HL-60 (cell line): Measurements from ENCODE around the gene OR1E2.

Source experiments
- CTCF ChIP-seq: IDR thresholded peaks from one replicate; pipeline ENCODE4 v1.5.1; 2011; ENCODE audit warnings: low read length, control low read depth, inconsistent platforms; ENCODE audit not compliant: insufficient read depth
- GABPA ChIP-seq: IDR thresholded peaks from 2 replicates; pipeline ENCODE4 v1.6.1; 2012; ENCODE audit warnings: low read depth
- POLR2AphosphoS5 ChIP-seq: IDR thresholded peaks from 2 replicates; pipeline ENCODE4 v1.6.1; 2012; ENCODE audit warnings: low read depth
- REST ChIP-seq: IDR thresholded peaks from 2 replicates; pipeline ENCODE4 v1.6.1; 2012; ENCODE audit warnings: low read depth; ENCODE audit not compliant: insufficient replicate concordance
- SPI1 ChIP-seq: IDR thresholded peaks from 2 replicates; pipeline ENCODE4 v1.6.1; 2012; ENCODE audit warnings: low read depth, mild to moderate bottlenecking, borderline replicate concordance

GRCh38 chr17:3440451-3440850, 6.8 kb upstream of the OR1E2 start:
- no peak for TF ChIP-seq POLR2AphosphoS5
- no peak for TF ChIP-seq GABPA
- TF ChIP-seq CTCF: no peak
- TF ChIP-seq SPI1: no peak
- TF ChIP-seq REST: no peak
